ENCODE measurements around the gene BABAM2.

BABAM2 gene

DNA sequence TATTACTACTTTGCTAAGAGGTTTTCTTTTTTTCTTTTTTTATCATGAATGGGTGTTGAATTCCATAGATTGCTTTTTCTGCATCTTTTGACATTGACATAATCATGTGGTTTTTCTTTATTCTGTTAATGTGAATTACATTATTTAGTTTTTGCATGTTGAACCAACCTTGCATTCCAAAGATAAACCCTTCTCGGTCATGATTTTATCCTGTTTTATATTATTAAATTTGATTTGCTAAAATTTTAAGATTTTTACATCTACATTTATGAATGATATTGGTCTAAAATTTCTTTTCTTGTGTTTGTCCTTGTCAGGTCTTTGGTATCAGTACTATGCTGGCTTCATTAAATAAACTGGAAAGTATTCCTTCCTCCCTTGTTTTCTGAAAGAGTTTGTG lies 414.7 kb downstream of the BABAM2 start:
- DNase-seq (ENCODE audit: extremely low read depth, low read depth), result no peak
- no peak for TF ChIP-seq CTCF (IDR thresholded peaks at IDR 0.05; ENCODE audit: low read depth, low read length)

DNA sequence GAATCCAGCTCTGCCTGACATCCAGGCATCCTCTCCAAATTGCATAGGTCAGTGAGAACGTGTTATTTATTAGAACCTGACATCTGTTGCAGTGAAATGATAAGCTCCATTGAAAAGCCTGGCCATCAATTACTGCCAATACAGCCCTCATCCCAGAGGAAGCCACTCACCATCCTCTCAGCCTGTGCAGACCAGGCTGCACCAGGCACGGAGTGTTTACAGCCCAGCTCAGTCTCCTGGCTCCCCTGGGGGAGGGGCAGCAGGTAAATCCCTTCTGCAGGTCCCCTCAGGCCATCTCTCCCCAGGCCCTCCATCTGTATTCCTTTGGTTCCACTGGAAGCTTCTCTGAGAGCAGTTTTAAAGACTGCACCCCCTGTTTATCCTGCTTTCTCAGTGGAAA lies 419.6 kb downstream of the BABAM2 start:
- TF ChIP-seq CTCF (IDR thresholded peaks at IDR 0.05; ENCODE audit: low read depth, low read length), result no peak
- no peak for DNase-seq (ENCODE audit: extremely low read depth, low read depth)

GRCh38 chr2:28311660-28312249 lies 421.2 kb downstream of the BABAM2 start:
- TF ChIP-seq CTCF (IDR thresholded peaks at IDR 0.05; ENCODE audit: low read depth, low read length), result no peak
- DNase-seq (ENCODE audit: extremely low read depth, low read depth), result no peak

GRCh38 chr2:28312307-28313219 lies 422.0 kb downstream of the BABAM2 start:
- no peak for DNase-seq (ENCODE audit: extremely low read depth, low read depth)
- no peak for TF ChIP-seq CTCF (IDR thresholded peaks at IDR 0.05; ENCODE audit: low read depth, low read length)

- DNase-seq (ENCODE audit: extremely low read depth, low read depth), result no peak
- TF ChIP-seq CTCF (IDR thresholded peaks at IDR 0.05; ENCODE audit: low read depth, low read length), result no peak
Measured at GRCh38 chr2:28313220-28313784, 422.8 kb downstream of the BABAM2 start.

DNA sequence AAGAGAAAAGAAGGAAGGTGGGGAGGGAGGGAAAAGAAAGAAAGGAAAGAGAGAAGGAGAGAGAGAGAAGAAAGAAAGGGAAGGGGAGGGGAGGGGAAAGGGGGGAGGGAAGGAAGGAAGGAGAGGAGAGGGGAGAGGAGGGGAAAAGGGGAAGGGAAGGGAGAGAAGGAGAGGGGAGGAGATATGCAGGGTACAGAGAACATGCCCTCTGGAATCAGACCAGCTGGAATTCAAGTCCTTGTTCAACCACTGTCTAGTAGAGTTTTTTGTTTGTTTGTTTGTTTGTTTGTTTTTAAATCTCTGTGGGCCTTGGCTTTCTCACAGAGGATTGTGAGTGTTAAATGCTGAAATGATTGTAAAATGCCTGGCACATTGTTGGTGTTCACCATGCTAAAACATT lies 424.4 kb downstream of the BABAM2 start:
- no peak for TF ChIP-seq CTCF (IDR thresholded peaks at IDR 0.05; ENCODE audit: low read depth, low read length)
- DNase-seq (ENCODE audit: extremely low read depth, low read depth), result no peak
